Adrenal gland (tissue), 5 donors: ENCODE measurements around the gene NMU.

ENCODE experiments used
- CTCF ChIP-seq, 6 experiments: fragments of 450-650 bp in 4 of 6; fragments of 200-600 bp in 2 of 6; sonication (generic) in 1 of 6; IDR thresholded peaks; 1 replicate in 5 of 6; 2 replicates in 1 of 6; pipeline versions ENCODE4 v1.5.1 to v1.8.0; 2016 to 2021; ENCODE audit warnings: antibody characterized with exemption in 6 of 6, mild to moderate bottlenecking in 2 of 6, moderate library complexity in 1 of 6
- POLR2A ChIP-seq, 2 donors: fragments of 450-650 bp; IDR thresholded peaks; one replicate each; pipeline ENCODE4 v1.6.1; 2017; ENCODE audit warnings: antibody characterized with exemption in 2 of 2, mild to moderate bottlenecking in 2 of 2, moderate library complexity in 1 of 2
- donor health status: DM: no; HTN: no; CAD: no.

- no peak for TF ChIP-seq POLR2A (IDR thresholded peaks at IDR 0.05)
- TF ChIP-seq CTCF (IDR thresholded peaks at IDR 0.05): no peak
These were observed 45.3 kb upstream of the NMU start for GRCh38 chr4:55681430-55681829.
